ENCODE results near the gene ZNF614.
"Not testable (repeated sequence)": the region's sequence is repeated elsewhere in the genome, so short reads cannot be mapped to it uniquely, and the experiment has no call there.

Gene ZNF614

GRCh38 chr19:51986309-51987291 is 41.6 kb downstream of the ZNF614 start, which contains the start of gene ZNF350:
TSS of gene ZNF350 (minus strand) at chr19:51986840. CDS start at chr19:51974360, 12,480 bp downstream.
- peak; percentile 96 for DNase-seq

GRCh38 chr19:51983361-51983760 is 44.8 kb downstream of the ZNF614 start:
- DNase-seq = no peak

- DNase-seq = not testable (repeated sequence)
Measured at GRCh38 chr19:51980926-51981325, 47.3 kb downstream of the ZNF614 start.

GRCh38 chr19:51980116-51980736 is 48.0 kb downstream of the ZNF614 start:
- DNase-seq = no peak

GRCh38 chr19:51978882-51979281 is 49.3 kb downstream of the ZNF614 start:
- no peak for DNase-seq

GRCh38 chr19:51977346-51977745 is 50.8 kb downstream of the ZNF614 start:
- no peak for DNase-seq

- no peak for DNase-seq
Measured at GRCh38 chr19:51976852-51977251, 51.3 kb downstream of the ZNF614 start.

- DNase-seq = not testable (repeated sequence)
Measured at GRCh38 chr19:51975787-51976186, 52.4 kb downstream of the ZNF614 start.

- no peak for DNase-seq
Measured at GRCh38 chr19:51971624-51972023, 56.6 kb downstream of the ZNF614 start.

- DNase-seq = no peak
Measured at GRCh38 chr19:51970718-51971117, 57.5 kb downstream of the ZNF614 start.

- DNase-seq = no peak
Measured at GRCh38 chr19:51965583-51965982, 62.6 kb downstream of the ZNF614 start.

Measured in NCI-H1436 (cell line).